GM12874 (cell line): Measurements from ENCODE around the gene RASIP1.

ENCODE experiments used
- TF ChIP-seq, protein P1 (sequence below): IDR thresholded peaks from 2 replicates; pipeline ENCODE4 v1.5.1; 2011; ENCODE audit warnings: low read depth, mild to moderate bottlenecking, control low read depth, low read length, moderate library complexity; ENCODE audit not compliant: insufficient read depth

Gene RASIP1

DNA sequence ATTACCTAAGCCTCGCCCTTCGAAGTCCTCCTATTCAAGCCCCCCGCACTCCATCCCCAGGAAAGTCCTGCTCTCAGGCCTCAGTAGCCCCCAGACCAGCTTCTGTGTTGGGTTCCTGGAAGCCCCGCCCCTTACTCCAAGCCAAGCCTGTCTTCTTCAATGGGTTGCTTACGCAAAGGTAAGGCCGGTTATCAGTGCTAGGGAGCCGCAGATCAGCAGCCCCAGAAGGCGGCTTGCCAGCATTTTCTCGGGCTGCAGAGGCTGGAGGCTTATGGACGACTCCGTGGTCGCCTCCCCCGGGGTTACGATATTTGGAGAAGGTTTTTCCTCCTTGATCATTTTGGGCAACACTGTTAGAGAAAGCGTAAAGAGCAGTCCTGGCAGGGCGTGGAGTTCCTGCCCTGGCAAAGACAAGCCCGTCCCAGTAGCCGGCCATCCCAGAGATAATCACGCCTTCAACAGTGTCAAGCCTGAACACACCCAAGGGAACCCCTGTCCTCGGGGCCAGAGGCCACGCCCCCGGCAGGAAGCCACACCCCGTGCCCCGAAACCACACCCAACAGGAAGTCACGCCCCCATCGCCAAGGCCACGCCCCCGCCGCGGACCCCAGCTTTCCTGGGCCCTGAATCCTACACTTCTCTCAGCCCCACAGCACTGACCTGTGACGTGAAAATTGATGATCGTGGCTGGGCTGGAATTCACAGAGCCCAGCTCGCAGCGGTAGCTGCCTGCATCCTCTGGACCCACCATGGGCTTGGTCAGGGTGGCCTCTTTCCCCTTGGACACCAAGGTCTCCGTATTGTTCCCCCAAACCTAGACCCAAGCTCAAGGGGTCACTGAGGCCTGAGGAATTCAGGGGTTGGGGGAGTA, 954 bp upstream of the RASIP1 start:
- TF ChIP-seq, protein P1, sequence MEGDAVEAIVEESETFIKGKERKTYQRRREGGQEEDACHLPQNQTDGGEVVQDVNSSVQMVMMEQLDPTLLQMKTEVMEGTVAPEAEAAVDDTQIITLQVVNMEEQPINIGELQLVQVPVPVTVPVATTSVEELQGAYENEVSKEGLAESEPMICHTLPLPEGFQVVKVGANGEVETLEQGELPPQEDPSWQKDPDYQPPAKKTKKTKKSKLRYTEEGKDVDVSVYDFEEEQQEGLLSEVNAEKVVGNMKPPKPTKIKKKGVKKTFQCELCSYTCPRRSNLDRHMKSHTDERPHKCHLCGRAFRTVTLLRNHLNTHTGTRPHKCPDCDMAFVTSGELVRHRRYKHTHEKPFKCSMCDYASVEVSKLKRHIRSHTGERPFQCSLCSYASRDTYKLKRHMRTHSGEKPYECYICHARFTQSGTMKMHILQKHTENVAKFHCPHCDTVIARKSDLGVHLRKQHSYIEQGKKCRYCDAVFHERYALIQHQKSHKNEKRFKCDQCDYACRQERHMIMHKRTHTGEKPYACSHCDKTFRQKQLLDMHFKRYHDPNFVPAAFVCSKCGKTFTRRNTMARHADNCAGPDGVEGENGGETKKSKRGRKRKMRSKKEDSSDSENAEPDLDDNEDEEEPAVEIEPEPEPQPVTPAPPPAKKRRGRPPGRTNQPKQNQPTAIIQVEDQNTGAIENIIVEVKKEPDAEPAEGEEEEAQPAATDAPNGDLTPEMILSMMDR, result no peak

DNA sequence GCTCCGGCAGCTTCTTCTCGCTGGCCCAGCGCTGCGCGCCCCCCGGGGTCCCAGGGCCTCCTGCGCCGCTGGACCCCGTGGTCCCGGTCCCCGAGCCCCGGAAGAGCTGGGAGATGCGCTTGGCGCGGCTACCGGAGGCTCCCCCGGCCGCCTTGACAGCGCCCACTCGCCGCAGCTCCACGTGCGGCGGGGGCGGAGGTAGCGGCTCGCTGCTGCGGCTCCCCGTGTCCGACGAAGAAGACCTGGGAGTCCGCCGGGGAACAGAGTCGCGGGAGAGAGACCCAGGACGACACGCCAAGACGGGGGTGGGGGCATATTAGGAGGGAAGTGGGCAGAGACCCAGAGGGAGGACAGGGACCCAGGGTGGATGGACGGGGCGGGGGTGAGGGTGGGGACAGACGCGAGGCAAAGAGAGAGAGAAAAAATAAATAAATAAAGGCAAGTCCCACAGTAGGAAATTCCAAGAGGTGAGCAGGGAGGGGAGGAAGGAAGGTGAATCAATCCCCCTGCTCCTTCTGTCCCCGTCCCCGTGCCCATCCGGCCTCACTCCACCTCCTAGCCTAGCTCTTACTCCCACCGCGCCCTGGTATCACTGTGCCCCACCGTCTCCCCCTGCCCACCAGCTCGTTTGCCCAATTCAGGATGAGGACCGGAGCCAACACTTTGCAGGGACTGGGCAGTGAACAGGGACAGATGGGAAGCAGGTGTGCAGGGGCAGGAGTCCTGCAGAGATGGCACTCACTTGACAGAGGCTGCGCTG, 826 bp downstream of the RASIP1 start:
- TF ChIP-seq, protein P1, result no peak

DNA sequence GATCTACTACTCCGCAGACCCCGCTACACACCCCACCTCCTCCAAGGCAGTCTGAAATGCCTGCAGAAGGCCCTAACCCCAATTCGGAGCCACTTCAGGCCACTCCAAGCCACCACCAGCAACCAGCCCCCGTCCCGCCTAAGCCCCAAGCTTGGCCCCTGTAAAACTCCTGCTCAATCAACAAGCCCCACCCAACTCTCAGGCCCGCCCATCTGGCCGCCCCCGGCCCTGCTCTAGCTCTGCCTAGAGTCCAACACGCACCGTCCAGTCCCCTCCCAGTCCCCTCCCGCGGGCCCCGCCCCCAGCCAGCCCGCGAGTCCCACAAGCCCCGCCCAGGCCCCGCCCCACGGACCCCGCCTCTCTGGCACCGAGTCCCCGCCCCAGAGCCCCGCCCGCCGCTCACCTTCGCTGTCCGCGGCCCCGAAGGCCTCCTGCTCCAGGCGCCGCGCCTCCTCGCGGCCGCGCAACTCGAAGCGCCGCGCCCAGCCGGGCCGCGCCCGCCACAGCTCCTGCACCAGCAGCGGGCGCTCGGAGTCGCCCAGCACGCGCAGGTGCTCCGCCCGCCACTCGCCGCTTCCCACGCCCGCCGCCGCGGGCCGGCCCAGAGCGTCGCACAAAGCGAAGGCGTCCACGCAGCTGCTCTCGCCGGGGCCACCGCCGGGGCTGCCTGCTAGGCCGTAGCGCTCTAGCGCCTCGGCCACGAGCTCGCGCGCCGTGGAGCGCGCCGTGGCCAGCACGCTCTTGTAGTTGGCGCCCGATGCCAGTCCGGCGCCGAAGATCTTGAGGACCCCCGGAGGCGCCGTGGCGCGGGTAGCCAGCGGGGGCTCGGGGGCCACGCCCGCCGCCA, 1.6 kb downstream of the RASIP1 start:
- TF ChIP-seq, protein P1, result peak; percentile 37

DNA sequence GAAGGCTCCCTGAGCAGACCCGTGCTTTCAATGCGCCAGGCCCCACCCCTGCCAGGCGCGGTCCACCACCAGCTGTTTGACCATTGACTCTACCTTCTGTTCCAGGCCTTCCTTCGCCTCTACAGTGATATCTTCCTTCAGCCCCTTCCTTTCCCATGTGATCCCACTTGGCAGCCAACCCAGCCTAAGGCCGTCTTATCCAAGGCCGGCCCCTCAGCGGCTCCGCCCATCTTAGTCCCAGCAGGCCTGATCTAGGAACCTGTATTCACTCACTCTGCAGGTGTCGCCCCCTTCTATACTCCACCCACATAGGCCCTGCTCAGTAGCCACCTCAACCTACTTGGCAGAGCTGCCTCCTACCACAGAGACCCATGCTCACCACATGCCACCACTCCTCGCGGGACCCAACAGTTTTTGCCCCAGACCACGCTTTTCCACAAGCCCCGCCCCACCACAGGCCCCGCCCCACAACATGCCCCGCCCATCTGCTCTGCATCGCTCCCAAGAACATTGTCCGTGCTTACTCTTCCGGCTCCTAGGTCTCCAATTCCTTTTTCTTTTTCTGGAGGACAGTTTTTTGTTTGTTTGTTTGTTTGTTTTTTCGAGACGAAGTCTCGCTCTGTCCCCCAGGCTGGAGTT, 2.9 kb downstream of the RASIP1 start:
- TF ChIP-seq, protein P1, result no peak

DNA sequence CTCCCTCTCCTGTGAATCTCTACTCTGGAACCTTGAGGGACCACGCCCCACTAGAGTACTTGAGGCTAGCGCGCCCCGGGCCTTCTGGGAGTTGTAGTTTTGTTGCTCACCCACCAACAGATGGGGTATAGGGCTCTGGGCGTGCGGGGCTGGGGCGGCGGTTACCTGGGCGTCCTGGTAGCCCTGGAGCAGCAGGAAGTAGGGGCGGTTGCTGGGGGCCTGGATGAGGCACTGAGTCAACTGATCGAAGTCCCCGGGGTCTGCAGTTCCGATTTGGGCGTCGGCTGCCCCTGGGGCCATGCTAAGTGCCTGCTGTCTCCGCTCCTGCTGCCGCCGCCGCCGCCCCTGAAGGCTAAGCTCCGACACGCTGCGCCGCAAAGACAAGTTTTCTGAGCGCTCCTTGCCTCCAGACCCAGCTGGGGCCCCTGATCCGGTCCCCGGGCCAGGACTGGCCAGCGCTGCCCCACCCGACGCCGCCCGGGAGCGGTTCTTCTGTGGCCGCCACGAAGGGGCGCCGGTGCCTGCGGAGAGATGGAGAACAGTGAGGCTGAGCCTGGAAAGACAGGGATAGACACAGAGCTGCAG, 5.3 kb downstream of the RASIP1 start:
- TF ChIP-seq, protein P1, result no peak

DNA sequence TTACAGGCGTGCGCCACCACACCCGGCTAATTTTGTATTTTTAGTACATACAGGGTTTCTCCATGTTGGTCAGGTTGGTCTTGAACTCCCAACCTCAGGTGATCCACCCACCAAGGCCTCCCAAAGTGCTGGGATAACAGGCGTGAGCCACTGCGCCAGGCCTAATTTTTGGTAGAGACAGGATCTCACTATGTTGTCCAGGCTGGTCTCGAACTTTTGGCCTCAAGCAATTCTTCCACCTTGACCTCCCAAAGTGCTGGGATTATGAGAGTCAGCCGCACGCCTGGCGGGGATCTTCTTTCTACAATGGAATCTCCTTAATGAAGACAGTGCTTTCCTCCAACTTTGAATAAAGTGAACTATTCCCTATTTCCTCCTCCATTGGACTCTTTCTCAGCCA, 5.8 kb downstream of the RASIP1 start:
- TF ChIP-seq, protein P1, result no peak
